HCEC 1CT (cell line): ENCODE data around the gene LKAAEAR1.

ENCODE experiments used
- DNase-seq: peaks from one replicate; pipeline ENCODE4 v3.0.0-alpha.2; 2017

The LKAAEAR1 gene

GRCh38 chr20:64077876-64078551 is 6.2 kb downstream of the LKAAEAR1 start:
- no peak for DNase-seq

GRCh38 chr20:64077541-64077875 is 6.7 kb downstream of the LKAAEAR1 start:
- no peak for DNase-seq

GRCh38 chr20:64077094-64077493 is 7.1 kb downstream of the LKAAEAR1 start:
- DNase-seq: no peak

GRCh38 chr20:64076061-64076997 is 7.9 kb downstream of the LKAAEAR1 start:
- no peak for DNase-seq

GRCh38 chr20:64075556-64075955 is 8.6 kb downstream of the LKAAEAR1 start:
- no peak for DNase-seq

GRCh38 chr20:64074963-64075362 is 9.2 kb downstream of the LKAAEAR1 start:
- DNase-seq: no peak

- DNase-seq: no peak
Observed at GRCh38 chr20:64074184-64074789, 9.9 kb downstream of the LKAAEAR1 start.

- DNase-seq: no peak
Observed at GRCh38 chr20:64073476-64074183, 10.6 kb downstream of the LKAAEAR1 start.

- DNase-seq: no peak
Observed at GRCh38 chr20:64072498-64073063, 11.6 kb downstream of the LKAAEAR1 start.

- no peak for DNase-seq
Observed at GRCh38 chr20:64071341-64072332, 12.6 kb downstream of the LKAAEAR1 start.

- no peak for DNase-seq
Observed at GRCh38 chr20:64070244-64070993, 13.8 kb downstream of the LKAAEAR1 start.

- no peak for DNase-seq
Observed at GRCh38 chr20:64069614-64070243, 14.5 kb downstream of the LKAAEAR1 start.

GRCh38 chr20:64069209-64069613 is 15.0 kb downstream of the LKAAEAR1 start:
- no peak for DNase-seq

GRCh38 chr20:64068386-64069208 is 15.6 kb downstream of the LKAAEAR1 start:
- no peak for DNase-seq

- no peak for DNase-seq
Observed at GRCh38 chr20:64067733-64068307, 16.4 kb downstream of the LKAAEAR1 start.

GRCh38 chr20:64067005-64067632 is 17.1 kb downstream of the LKAAEAR1 start:
- no peak for DNase-seq

- peak; percentile 77 for DNase-seq
Observed at GRCh38 chr20:64065974-64066343, 18.2 kb downstream of the LKAAEAR1 start.
